Stimulated activated CD8-positive, alpha-beta memory T cell treated with anti-CD3 and anti-CD28 coated beads, Interleukin-7, amount 100 ng/mL, for 4 hours (primary cell): ENCODE results near the gene MSRB3.

Experiments
- DNase-seq, 2 donors: peaks; one replicate each; pipeline ENCODE4 v3.0.0-alpha.2; 2020; ENCODE audit warnings: low read depth in 2 of 2

The MSRB3 gene

DNA sequence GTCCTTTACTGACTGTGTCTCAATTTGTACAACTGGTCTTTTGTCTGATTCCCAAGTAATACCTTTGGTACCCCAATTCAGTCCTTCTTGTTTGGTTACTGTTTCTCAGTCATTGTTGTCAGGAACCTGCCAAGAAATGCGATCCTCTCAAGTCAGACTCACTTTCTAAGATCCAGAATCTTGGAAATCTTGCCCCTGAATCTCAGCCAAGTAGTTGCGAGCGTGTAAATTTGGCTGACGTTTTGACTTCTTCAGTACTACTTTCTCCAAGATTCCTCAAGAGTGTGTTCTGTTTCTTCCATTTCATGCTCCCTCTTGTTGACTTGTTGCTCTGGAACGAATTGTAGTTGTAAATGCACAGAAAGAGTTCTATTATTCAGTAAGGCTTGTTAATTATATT lies 114.0 kb downstream of the MSRB3 start:
- DNase-seq = no peak

DNA sequence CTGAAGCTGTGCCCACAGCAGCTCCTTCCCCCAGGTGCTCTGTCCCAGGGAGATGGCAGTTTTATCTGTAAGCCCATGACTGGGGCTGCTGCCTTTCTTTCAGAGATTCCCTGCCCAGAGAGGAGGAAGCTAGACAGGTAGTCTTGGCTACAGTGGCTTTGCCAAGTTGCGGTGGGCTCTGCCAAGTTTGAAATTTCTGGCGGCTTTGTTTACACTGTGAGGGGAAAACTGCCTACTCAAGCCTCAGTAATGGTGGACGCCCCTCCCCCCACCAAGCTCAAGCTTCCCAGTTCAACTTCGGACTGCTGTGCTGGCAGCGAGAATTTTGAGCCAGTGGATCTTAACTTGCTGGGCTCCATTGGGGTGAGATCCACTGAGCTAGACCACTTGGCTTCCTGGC lies 124.7 kb downstream of the MSRB3 start:
- DNase-seq = no peak

DNA sequence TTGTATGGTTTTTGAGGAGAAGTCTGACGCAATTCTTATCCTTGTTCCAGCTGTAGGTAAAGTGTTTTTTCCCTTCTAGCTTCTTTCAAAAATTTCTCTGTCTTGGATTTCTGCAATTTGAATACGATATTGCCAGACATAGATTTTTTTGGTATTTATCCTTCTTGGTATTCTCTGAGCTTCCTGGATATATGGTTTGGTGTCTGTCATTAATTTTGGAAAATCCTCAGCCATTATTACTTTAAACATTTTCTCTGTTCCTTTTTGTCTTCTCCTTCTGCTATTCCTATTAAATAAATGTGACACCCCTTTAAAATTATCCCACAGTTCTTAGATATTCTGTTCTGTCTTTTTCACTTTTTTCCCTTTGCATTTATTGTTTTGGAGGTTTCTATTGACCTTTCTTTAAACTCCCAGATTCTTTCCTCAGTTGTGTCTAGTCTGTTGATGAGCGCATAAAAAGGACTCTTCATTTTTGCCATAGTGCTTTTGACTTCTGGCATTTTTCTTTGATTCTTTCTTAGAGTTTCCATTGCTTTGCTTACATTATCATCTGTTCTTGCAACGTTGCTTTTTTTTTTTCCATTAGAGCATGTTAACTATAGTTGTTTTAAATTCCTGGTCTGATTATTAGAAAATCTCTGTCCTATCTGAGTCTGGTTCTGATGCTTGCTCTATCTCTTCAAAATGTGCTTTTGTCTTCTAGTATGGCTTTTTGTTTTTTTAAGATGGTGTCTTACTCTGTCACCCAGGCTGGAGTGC lies 129.1 kb downstream of the MSRB3 start:
- no peak for DNase-seq

DNA sequence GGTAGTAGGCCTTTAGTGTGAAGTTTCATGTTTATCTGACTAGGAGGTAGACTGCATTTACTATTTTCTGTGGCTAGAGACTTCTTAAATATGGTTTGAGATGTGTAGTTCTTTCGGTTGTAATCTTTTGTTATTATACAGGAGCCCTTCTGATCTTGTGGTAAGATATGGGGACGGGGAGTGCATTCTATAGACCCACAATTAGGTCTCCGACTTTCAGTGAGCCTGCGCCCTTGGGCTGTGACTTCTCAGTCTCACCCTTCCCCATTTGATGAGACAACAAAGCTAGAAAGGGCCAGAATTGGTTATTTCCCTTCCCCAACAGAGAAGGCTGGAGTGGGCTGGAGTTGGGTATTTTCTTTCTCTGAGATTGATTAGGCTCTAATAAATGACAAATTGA lies 130.0 kb downstream of the MSRB3 start:
- no peak for DNase-seq

DNA sequence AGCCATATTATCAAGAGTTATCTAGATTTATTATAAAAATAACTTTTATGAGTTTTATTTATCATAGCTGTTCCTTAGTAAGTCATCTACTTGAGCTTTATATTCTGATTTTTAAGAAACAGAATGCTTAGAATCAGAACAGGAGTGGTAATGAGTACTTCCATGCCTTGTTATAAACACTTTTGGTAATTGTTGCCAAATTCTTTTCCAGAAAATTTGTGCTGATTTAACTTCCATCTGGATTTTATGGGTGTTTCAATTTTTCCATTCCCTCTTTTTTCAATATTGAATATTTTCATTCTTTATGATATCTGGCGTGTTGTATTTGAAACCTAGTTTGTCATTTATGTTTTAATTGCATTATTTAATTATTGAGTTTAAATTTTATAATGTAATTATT lies 131.2 kb downstream of the MSRB3 start:
- DNase-seq = no peak

DNA sequence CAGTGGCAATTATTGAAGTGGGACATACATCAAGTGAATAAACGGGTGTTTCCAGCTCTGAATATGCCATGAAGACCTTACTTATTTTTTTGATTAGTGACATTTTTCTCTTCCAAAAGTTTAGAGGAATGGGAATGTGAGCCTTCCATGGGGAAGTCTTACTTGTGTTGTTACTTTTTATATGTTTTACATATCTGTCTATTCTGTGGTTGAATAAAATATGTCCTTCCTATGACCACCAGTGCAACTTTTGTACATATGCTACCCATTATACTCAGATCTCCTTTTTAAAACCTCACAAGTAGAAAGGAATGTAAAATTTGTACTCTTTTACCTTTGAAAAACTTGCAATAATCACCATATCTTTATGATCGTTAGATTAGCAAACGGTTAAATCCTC lies 132.7 kb downstream of the MSRB3 start:
- DNase-seq = no peak

DNA sequence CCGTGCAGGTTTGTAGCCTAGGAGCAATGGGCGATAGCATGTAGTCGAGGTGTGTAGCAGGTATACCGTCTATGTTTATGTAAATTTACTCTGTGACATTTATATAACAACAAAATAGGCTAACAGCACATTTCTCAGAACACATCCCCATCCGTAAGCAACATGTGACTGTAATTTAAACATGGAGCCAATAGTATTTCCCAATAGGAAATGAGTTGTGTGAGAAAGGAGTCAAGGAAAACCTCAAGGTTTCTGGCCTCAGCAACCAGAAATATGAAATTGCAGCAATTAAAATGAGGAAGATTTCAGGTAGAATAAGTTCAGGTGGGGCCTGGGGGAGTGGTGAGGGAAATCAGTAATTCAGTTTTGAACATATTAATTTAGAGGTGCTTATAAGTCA lies 136.0 kb downstream of the MSRB3 start:
- DNase-seq = no peak

DNA sequence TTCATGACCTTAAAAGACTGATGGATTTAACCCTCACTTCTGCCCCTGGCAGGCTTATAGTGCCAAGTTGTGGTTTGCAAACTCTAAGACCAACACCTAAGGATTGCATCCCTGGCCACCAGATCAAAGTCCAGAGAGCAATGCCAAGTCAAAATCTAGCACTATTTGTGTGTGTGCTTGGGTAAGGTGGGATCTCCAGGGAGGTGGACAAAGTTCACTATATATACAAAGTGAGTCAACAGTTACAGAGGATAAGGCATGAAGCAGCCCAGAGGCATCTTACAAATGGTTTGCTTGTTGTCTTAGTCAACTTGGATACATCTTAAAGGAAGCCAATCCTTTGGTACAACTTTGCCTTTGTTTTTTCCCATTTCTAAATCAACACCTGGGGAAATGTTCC lies 137.3 kb downstream of the MSRB3 start:
- no peak for DNase-seq

DNA sequence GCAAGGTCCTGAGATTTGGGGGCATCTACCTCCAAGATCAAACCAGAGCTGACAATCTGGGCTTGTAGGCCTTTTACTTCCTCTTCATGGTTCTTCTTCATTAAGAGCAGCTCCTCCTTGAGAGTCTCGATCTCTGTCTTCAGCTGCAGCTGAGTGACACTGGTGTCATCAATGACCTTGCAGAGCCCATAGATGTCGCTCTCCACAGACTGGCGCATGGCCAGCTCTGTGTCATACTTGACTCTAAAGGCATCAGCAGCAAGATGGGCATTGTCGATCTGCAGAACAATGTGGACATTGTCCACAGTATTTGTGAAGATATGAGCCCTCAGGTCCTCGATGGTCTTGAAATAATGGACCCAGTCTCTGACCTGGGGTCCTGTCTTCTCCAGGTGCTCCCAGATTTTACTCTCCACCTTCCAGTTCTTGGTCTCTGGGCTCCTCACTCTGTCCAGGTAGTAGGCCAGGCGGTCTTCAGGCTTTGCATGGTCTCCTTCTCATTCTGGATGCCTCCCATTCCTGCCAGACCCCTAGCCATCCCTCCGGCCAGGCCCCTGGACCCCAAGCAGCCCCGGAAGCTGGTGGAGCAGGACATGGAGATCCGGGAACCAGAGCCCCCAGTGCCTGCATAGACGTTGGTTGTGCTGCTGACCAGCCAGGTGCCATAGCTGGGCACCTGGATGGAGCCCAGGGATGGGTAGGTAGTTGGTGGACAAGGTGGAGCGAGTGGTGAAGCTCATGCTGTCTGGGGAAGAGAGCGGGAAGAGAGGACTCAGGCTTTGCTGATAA lies 141.0 kb downstream of the MSRB3 start:
- DNase-seq = no peak

DNA sequence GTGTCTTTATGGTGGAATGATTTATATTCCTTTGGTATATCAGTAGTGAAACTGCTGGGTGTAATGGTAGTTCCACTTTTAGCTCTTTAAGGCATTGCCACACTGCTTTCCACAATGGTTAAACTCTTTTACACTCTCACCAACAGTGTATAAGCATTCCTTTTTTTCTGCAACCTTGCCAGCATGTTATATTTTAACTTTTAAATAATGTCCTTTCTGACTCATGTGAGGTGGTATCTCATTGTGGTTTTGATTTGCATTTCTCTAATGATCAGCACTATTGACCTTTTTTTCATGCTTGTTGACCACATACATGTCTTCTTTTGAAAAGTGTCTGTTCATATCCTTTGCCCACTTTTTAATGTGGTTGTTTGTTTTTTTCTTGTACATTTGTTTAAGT lies 142.5 kb downstream of the MSRB3 start:
- no peak for DNase-seq

DNA sequence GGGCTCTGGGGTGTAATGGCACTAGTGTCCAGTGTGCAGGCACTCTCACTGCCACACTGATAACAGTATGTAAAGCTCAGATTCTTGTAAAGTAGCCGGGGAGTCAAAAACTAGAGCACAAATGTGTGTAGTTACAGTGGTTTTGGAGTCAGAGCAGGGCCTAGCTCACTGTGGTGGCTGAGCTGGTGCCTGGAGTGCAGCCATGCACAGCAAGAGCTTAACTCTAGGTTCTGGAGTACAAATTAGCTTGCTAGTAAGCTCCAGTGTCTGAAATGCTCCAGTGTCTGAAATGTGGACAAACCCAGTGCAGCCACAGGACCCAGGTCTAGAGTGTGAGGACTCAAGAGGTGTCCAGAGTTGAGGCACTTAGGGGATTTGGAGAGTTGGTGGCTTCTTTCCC lies 149.2 kb downstream of the MSRB3 start:
- no peak for DNase-seq

DNA sequence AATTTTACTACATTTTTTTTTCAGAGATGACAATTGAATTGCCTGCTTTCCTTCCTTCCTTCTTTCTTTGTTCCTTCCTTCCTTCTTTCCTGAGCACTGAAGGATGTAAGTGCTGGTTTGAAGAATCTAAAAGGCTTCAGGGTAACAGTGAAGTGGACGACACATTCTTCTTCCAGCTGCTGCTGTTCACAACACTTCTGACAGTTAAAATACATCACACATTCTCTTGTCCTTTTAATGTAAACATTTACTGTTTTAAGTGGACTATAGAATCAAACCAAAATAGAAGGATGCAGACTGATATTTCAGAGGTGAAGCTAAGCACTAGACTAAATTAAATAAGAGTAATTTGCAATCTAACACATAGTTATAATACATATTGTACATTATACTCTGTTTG lies 151.5 kb downstream of the MSRB3 start:
- no peak for DNase-seq

DNA sequence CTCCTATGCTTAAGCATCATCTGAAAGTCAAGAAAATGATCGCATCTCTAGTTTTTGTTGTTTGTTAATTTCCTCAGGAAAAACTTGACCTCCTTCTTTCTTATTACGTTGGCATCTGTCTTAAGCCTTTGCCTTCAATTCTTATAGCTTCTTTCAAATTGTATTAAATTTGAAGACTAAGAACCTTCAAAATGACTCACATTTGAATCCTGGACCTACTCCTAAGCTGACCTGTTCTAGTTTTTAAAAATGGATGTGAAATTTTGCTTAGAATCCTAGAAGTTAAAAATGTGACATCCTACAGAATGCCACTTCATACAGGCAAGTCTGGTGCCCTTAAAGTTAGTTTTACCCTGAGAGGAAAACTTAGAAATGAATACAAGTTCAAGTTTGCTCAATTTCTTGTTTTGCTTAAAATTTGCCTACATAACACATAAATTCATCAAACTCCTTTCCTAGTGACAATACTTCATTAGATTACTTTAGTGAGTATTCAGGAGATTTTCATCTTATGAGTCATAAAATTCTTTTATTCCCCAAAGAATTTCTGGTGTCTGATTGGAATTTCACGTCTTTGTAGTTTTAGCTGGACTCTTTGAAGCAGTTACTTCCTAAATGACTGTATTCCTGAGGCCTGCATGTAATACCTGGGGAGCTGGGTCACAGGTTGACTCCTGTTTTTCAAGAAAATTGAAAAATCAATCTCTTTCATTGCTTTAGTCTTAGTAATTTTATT lies 152.3 kb downstream of the MSRB3 start:
- DNase-seq = no peak

DNA sequence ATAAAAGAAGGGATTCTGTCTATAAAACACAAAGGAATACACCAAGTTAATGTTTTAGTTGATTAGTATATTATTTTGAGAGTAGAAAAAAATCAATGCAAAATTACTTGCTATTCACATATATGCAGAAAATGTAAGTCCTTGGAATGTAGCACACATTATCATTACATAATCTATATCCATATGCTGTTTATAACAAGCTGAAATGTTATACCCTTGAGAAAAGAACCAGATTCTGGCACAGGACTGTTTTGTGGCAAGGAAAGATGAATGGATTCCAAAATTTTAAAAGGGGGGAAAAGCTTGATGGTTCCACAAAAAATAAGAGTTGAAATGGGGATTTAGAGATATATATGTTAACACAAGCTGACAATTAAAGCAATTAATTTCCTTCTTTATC lies 153.6 kb downstream of the MSRB3 start:
- DNase-seq = no peak

DNA sequence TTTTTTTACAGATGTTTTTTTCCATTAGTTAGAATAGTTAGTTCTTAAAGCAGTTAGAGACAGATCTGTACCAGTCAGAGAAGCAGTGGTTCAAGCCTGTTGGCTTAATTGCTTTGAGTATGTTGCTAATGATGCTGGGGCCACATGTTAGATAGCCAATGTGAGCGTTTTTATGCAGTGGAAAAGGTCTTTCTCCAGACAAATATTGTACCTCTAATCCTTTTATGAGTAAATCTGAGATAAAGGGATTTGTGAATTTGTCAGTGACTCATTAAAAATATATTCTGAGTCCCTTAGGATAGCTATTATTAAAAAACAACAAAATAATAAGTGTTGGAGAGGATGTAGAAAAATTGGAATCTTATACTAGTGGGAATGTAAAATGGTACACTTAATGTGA lies 154.2 kb downstream of the MSRB3 start:
- no peak for DNase-seq

DNA sequence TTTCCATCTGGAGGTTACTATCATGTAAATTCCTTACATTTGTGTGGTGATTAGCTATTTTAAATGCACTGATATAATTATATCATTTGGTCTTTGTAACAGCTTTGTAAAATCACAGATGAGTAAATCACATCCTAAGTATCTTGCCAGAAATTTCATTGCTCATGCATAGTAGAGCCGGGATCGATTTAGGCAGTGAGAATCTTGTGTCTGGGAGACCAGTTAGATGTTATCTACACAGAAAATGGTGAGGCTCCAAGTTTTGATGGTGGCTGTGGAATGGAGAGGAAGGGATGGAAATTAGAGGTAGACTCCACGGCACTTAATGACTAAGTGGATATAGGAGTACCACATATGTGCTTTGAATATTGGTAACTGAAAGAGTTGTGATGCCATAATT lies 156.3 kb downstream of the MSRB3 start:
- DNase-seq = no peak

DNA sequence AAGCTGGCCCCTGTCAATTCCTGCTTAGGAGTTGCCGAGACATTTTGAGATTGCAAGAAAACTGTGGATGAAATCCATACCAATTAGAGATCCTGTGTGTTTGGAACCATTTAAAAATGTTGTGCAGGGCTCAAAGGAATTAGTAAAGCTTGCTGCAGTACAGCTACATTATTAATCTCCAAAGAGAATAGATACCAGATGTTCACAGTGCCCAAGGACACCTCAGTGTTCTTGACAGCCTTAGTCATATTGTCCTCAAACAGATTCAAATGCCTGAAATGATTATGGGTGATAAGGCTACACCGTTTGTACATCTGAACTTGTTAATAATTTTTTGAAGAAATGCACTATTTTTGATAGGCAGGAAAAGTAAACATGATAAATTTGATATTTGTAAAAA lies 164.6 kb downstream of the MSRB3 start:
- no peak for DNase-seq

DNA sequence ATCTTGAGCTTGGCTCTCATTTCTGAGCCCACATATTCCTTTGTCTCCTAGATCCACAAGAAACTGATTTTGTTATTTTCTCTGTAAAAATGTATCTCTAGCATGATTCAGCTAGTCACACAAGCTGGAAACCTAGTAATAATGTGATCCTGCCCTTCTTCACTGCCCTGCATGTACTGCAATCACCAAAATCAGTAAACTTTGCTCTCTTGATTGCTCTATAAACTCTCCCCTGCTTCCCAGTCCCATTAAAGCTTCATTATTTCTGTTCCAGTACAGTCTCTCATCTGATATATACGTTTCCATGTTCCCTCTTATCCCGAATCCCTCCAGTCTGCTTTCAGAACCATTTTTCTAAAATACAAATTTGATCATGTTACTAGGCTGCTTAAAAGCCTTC lies 166.5 kb downstream of the MSRB3 start:
- DNase-seq = no peak

DNA sequence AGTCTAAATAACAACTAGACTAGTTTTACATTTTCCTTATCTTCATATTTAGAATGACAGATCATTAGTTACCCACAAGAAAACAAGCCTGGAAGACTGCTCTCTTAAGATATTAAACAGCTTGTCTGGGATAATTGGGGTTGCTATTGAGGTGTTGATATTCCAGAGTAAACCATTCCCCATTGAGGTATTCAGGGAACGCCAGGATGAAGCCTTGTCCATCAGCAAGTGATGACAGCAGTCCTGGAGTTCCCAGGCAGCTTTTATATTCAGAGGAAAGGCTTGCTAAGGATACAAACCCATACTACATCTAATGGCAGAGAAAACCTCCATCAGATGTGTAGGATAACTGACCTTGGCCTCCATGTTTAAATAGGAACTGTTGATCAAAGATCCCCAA lies 168.4 kb downstream of the MSRB3 start:
- DNase-seq = no peak

DNA sequence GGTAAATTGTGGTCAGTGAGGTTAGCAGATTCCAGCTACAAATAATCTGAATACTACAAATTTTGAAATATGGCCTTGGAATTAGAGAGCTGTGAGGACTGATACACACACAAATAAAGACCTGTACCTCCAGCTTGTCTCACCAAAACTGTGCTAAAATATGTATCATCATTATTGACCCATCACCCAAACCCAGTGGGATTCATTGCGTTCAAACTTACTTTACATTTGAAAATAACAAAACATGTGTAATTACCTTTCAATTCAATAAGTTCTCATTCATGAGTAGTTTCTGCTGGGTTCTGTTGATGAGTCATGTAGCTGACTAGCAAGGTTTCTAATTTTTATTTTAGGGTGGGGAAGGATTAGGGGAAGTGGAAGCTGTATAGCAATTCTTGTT lies 170.9 kb downstream of the MSRB3 start:
- DNase-seq = no peak

DNA sequence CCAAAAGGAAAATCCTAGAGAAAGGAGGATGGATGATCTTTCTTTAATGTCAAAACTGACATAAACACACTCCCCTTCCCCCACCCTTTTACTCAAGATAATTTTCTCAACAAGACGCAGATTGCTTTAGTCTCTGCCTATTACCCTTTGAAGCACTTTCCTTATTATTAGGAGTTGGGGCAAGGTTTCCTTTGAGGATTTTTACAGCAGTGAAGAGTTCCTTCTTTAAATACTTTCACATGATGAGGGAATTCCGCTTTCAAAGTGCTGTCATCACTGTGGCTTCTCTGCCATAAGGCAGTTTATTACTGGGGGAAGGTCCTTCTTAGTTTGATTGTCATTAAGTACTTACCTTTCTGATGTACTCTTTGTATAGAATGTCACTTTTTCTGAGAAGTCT lies 172.1 kb downstream of the MSRB3 start:
- DNase-seq = no peak

DNA sequence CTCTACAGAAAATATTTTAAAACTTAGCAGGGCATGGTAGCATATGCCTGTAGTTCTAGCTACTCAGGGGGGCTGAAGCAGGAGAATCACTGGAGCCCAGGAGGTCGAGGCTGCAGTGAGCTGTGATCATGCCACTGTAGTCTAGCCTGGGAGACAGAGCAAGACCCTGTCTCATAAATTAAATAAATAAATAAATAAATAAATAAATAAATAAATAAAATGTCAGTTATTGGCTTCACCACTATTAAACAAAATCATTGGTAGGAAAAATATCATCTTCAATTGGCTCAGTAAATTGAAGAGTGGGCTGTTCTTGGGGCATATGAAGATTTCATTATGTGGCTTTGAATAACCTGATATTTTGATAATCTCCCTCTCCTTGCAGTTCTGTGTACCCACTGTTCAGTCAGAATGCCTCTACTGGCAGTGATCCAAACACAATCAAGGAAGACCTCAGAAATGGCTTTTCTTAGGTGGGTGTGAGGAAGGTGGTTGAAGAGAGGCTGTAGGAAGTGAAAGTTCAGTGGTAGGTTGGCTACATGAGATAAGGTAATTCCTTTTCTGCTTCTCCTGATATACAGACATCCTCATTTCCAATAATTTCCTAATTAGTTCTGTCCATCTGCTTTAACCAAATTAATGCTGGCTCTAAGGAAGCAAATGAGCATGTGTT lies 175.8 kb downstream of the MSRB3 start:
- DNase-seq = no peak
